Measurements from ENCODE around the gene GPR15LG.
"Not testable (repeated sequence)": the region's sequence is repeated elsewhere in the genome, so short reads cannot be mapped to it uniquely, and the experiment has no call there.

GPR15LG gene

DNA sequence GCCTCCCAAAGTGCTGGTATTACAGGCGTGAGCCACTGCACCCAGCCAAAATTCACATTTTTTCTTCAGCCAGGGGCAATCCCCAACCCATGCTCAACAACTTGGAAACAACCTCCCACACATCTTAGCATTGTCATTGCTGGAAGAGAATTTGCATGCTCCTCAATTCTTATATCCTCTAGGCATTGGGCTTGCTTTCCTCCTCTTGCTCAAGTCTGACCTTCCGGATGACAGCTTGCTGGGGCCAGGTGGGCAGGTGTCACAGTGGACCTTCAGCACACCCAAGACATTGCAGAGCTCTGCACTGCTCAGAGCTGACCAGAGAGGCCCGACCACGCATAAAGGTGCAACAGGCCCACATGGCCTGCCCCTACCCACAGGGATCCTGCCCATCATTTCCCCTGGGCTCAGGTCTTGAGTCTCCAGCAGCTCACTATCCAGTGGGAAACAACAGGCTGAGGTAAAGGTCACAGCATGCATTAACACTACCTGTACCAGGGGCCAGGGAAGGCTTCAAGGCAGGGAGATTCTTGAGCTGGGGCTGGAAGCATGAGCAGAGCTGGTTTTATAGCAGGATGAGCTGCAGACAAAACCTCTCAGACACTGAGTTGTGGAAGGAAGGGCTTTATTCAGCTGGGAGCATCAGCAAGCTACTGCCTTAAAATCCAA is 6.8 kb upstream of the GPR15LG start:
- DNase-seq (ENCODE audit: low read depth), result no peak

DNA sequence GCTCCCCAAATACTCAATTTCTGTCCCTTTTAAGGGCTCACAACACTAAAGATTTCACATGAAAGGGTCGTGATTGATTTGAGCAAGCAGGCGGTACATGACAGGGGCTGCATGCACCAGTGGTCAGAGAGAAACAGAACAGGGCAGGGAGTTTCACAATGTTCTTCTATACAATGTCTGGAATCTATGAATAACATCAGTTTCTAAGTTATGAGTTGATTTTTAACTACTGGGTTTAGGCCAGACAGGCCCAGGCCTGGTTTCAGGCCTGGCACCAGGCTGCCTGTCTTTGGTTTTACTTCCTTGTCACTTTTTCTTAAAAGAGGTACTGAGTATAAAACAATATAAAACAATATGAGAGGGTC is 6.3 kb upstream of the GPR15LG start:
- not testable (repeated sequence) for DNase-seq (ENCODE audit: low read depth)

DNA sequence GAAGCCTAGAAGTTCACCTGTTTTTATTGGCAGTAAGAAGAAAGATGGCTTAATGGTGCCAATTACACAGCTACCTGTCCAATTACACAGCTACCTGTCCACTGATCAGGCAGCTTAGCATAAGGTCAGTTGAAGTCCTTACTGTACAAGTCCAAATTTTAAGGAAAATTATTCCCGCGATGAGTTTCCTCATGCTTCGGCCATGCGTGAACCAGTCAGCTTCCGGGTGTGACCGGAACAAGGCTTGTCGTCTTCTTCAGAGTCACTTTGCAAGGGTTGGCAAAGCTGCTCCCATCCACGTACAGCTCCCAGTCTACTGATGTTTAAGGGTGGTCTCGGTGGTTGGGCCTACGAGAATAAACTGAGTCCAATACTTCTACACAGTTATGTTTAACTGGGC is 5.2 kb upstream of the GPR15LG start:
- not testable (repeated sequence) for DNase-seq (ENCODE audit: low read depth)

DNA sequence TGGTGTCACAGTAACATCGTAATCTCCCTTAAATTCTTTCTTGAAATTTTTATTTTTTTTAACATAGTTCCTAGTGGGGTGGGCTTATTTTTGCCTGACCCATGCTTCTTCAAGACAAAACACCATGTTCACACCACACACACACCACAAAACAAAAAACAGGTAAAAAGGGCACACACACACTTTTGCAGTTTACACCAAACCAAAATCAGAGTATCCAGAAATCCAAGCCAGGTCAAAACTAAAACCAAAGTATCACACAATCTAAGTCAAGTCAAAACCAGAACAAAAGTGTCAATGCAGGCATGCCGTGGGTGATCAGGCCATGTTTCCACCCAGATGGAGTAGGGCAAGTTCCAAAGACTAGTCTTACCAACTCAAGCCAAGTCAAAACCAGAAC is 2.4 kb upstream of the GPR15LG start:
- not testable (repeated sequence) for DNase-seq (ENCODE audit: low read depth)

DNA sequence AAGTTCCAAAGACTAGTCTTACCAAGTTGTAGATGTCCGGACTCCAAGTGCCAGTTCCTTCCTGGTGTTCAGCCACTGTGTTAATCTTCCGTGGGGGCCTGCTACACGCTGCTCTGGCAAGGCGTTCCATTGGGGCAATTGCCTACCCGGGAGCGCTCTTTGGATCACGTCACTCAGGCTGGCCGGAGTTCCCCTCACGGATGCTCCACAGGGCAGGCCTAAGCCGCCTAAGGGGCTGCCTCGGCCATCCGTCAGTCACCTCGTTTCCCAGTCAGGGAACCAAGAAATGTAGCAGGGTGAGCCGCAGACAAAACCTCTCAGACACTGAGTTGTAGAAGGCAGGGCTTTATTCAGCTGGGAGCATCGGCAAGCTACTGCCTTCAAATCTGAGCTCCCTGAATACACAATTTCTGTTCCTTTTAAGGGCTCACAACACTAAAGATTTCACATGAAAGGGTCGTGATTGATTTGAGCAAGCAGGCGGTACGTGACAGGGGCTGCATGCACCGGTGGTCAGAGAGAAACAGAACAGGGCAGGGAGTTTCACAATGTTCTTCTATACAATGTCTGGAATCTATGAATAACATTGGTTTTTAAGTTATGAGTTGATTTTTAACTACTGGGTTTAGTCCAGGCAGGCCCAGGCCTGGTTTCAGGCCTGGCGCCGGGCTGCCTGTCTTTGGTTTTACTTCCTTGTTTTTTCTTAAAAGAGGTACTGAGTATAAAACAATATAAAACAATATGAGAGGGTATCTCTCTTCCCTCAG is 1.7 kb upstream of the GPR15LG start:
- DNase-seq (ENCODE audit: low read depth), result not testable (repeated sequence)

DNA sequence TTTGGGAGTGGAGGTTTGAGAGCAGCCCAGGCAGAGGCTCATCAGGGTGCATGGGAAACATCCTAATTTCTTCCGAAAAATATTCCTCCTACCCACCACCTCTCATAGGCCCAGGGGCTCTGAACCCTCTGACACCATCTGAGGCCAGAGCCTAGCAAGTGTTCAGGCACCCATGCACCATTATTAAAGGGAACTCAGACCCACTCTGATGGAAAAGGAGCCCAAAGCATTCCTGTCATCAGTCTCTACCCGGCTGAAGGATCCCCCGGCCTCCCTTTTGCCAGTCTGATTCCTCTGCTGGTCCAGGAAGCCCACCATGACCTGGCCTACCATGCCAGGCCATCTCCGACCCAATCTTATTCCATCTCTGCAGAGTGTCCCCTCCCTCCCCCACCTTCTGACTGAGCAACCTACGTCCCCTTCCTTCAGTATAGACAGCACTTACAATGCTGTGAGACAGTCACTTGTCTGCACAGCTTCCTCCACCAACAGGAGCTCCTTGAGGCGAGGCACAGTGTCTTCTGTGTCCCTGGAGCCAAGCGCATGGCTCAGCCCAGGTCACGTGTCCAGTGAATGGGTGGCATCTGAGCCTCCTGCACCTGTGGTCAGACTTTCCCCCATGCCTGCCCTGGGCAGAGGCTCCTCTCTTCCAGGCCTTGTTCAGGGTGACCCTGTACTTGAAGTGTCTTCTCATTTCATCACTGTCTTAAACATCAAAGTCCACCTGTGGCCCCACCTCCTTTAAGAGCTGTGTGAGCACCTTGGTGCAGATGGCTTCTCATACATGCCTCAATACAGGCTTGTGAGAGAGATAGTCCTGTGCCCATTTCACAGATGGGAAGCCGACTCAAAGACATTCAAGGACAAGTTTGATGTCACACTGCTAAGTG is 889 bp upstream of the GPR15LG start:
- no peak for DNase-seq (ENCODE audit: low read depth)

DNA sequence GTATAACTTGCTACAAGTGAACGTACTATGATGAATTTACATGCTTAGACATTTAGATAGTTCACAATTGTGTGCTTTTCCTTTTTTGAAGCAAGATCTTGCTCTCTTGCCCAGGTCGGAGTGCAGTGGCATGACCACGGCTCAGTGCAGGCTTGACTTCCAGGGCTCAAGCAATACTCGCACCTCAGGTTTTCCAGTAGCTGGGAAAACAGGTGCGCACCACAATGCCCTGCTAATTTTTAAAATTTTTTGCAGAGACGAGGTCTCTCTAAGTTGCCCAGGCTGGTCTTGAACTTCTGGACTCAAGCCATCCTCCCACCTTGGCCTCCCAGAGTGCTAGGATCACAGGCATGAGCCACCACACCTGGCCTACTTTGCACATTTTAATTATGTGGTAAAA is 1.8 kb downstream of the GPR15LG start:
- no peak for DNase-seq (ENCODE audit: low read depth)

DNA sequence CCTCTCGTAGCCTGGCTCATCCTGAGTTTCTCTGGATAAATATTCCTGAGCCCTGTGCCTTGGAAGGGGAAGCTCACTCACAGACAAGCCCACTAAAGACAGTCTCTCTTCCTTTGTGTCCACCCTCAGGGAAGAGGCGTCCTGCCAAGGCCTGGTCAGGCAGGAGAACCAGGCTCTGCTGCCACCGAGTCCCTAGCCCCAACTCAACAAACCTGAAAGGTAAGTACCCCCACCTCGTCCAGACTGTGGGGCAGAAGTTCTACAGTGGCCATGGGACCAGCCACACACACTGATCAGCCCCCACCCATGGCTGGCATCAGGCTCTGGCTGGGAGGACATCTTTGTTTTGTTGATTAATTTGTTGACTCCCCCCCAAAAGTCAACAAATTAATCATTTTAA is 2.8 kb downstream of the GPR15LG start:
- no peak for DNase-seq (ENCODE audit: low read depth)

DNA sequence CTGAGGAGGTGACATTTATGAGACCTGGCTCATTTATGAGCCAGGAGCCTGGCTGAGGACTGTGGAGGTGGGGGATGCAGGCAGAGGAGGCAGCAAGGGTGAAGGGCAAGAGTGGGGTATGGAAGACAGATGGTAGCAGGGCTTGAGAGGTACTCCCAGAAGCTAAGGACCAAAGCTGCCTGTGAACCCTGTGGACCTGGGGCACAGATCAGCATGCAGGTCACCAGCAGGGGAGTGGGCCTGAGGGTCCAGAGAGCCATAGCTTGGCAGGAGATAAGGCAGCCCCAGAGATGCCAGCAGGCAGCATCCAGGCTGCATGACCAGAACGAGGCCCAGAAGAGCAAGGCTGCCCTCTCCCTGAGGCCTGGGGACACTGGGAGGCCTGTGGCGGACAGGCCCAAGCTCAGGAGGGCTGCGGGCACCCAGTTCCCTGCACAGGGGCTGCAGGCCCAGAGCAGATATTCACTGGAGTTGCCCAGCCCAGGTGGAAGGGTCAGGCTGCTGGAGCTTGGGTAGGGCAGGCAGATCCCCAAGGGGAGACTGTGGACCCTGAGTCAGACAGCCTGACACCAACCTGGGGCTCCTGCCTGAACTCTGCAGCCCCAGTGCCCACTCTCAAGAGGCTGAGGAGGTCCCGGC is 3.4 kb downstream of the GPR15LG start:
- DNase-seq (ENCODE audit: low read depth), result no peak

DNA sequence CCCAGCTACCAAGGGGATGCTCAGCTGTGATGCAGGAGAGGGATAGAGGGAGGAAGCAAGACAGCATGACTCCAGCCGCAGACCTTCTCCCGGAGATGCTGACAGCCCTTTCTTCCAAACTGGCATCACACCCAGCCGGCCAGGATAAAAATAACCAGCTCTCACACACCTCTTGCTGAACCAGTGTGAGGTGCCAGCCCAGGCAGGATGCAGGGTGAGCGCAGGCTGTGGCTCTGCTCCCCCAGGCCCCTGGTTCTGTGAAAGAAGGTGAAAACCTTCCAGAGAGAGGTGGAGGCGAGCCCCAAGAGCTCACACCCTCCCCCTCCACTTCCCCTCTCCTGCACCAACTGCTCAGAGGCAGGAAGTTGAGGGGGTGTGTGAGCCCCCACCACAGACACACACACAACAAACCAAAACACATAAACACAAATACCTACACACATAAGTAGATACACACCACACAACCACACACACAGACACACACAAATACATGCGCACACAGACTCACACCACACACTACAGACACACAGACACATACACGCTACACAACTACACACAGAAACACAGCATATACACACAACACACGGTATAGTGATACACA is 4.0 kb downstream of the GPR15LG start:
- DNase-seq (ENCODE audit: low read depth), result no peak

DNA sequence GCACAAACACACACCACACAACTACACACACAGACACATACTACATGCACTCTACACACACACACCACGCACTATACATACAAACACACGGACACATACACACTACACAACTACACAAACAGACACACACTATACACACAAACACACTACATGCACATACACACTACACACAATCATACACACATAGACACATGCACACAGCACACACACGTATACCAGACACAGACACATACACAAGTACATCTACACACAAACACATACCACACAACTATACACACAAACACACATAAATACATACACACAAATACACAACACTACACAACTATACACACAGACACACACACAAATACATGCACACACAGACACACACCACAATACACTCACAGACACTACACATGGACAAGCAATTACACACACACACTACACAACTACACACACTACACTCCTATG is 4.6 kb downstream of the GPR15LG start:
- no peak for DNase-seq (ENCODE audit: low read depth)

DNA sequence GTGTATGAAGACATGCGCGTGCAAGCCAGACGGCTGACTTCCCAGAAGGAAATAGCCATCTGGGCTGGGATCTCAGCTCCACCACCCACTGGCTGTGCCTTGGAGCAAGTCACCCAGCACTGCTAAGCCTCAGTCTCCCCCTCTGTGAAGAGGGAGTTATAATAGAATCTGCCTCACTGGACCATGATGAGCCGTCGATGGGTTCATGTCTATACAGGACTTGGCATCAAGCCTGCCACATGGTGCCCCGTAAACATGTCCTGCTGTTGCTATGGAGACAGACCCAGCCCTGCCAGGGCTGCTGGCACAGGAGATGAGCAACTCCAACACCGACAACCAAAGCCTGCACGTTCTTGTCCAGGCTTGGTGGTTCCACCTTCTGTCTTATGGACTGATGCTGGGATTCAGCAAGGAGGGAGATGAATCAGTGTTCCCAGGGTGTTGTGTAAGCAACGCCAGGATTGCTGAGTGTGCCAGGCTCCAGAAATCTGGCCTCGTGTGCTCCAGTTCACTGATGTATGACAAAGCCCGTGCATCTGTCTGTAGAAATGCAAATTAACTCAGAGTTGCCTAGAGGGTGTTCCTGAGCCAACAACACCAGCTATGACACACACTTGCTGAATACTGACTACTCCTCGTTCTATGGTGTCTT is 5.6 kb downstream of the GPR15LG start:
- DNase-seq (ENCODE audit: low read depth), result no peak

DNA sequence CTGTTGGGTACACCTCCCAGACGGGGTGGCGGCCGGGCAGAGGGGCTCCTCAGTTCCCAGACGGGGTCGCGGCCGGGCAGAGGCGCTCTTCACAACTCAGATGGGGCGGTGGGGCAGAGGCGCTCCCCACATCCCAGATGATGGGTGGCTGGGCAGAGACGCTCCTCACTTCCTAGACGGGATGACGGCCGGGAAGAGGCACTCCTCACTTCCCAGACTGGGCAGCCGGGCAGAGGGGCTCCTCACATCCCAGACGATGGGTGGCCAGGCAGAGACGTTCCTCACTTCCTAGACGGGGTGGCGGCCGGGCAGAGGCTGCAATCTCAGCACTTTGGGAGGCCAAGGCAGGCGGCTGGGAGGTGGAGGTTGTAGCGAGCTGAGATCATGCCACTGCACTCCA is 6.8 kb downstream of the GPR15LG start:
- DNase-seq (ENCODE audit: low read depth), result not testable (repeated sequence)

DNA sequence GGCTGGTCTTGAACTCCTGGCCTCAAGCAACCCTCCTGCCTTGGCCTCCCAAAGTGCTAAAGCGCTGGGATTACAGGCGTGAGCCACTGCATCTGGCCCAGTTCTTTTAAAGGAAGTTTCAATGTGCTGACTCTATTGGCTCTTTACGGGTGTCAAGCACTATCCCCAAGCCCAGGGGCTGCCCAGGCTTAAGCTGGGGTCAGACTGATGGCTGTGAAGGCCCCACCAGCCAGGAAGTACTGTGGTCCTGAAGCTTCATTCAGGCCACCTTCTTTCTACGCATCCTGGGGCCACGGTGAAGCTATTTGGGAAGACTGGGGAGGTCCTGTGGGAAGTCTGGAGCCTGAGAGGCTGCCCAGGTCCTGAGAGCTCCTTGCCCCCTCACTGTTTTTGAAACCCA is 8.0 kb downstream of the GPR15LG start:
- no peak for DNase-seq (ENCODE audit: low read depth)

DNA sequence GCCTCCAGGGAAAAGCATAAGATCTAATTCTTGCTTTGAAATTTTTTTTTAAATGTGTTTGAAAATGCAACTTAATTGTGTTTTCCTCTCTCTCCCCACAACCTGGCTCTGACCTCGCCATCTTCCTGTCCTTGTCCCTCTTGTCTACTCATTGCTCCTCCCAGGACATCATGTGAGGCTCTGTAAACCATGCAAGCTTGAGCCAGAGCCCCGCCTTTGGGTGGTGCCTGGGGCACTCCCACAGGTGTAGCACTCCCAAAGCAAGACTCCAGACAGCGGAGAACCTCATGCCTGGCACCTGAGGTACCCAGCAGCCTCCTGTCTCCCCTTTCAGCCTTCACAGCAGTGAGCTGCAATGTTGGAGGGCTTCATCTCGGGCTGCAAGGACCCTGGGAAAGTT is 10.9 kb downstream of the GPR15LG start:
- no peak for DNase-seq (ENCODE audit: low read depth)

DNA sequence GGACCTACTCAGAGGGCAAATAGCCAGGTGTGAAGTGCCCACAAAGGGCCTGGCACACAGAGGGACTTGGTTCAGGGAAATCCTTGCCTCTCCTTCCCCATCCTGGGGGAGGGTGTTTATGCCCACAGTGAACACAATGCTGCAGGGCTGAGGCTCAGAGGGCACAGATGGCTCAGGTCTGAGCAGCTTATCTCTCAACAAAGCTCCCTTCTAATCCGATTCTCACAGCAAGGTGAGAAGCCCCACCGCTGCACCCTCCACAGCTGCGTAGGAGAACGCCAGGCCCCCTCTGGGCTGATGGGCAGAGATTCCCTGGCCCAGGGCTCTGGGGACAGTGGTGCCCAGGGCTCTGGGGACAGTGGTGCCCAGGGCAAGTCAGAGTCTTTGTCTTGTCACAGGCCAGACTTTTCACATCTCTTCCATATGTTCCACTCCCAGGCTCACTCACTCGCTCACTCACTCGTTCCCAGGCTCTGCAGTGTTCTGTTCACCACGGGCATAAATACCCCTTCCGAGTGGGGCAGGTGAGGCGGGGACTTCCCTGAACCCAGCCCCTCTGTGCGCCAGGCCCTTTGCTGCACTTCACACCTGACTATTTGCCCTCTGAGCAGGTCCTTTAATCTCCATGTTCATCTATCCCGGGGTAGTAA is 12.1 kb downstream of the GPR15LG start:
- DNase-seq (ENCODE audit: low read depth), result no peak

DNA sequence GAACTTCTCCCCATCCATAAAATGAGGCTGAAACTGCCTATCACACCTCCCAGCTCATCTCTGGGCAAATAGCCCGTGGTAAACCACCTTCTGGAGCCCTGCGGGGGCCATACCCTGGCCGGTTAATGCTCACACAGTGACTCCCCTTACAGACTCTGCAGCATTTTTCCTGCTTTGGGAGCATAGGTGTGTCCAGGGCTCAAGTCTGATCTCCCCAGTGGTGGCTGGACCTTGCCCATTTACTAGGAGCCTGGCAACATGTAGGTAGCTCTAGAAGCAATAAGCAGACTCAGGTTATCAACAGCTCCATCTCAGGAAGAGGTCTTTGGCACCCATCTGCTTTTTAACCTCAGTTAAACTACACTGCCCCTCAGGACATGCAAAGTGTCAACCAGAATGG is 15.2 kb downstream of the GPR15LG start:
- DNase-seq (ENCODE audit: low read depth), result no peak

DNA sequence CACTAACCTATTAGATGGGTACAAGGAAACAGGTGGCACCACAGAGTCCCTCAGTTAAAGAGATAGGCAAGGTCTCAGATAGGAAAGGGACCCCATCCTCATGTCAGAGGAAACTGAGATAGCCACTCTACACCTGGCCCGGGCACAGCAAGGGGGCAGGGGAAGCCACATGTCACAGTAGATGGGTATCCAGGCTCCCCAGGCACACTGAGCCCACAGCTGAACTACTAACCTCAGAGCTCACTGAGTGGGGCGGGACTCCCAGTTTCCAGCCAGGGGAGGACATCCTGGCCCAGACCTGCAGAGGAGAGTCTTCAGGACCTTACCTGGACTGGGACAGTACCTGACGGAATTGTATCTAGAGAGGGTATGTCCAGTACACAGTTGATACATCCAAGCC is 17.0 kb downstream of the GPR15LG start:
- DNase-seq (ENCODE audit: low read depth), result no peak

DNA sequence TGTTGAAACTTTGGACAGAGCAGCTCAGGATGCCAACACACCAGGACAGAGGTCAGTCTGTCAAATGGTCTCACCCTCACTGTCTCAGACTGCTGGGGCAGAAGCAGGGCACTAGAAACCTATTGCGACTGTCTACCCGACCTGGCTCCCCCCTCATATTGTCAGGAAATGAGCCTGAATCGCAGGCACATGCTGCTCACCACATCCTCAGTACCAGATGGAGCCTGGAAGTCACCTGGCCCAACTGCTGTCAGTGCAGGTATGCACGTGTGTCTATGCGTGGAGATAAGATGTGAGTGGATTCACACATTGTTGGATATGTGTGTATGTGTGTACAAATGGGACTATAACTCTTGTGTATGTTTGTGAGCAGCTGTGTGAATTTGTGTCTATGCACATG is 17.5 kb downstream of the GPR15LG start:
- DNase-seq (ENCODE audit: low read depth), result no peak

DNA sequence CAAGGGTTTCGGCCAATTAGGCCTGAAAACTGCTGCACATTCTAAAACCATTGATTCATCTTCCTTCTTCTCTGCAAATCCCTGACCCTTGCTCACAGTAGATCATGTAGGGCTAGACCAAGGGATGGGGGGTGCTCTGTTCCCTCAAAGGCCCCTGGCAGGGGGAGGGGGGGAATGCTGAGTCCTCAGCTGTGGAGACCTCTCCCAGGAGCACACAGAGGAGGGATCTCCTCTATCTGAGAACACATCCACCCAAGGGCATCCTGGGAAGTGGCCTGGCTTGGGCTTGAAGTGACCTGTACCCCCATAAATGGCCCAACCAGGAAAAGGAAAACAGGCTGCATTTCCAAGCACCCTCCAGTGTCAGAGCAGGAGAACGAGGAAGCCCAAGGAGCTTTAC is 19.7 kb downstream of the GPR15LG start:
- no peak for DNase-seq (ENCODE audit: low read depth)
